GM19455 (cell line): ENCODE data around the gene EMC9.

Experiments used
- ATAC-seq: cut with Tn5 transposase; IDR thresholded peaks from one replicate; pipeline ENCODE4 v1.9.1; 2021; ENCODE audit not compliant: unreplicated experiment

EMC9 gene

GRCh38 chr14:24141097-24141880 lies at the start of gene EMC9:
EMC9 (minus strand) TSS chr14:24141591; CDS start chr14:24141304, 287 bp downstream.
- ATAC-seq, result peak; percentile 78

DNA sequence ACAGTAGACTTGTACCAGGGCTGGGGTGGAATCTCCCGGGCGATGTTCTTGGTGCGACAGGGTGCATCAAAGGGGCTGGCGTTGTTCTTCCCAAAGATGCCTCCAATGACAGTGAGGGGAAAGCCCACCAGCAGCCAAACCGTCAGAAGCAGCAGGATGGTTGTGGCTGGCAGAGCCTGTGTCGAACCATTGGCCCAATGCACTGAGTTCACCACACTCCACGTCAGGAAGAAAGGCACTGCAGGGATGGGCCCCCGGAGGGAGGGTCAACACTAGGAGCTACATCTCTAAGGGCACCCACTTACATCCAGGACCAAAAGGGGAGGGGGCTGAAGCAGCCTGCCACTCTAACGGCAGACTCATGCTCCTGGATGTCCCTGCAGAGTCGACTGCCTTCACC lies 49.0 kb upstream of the EMC9 start:
- ATAC-seq, result no peak

DNA sequence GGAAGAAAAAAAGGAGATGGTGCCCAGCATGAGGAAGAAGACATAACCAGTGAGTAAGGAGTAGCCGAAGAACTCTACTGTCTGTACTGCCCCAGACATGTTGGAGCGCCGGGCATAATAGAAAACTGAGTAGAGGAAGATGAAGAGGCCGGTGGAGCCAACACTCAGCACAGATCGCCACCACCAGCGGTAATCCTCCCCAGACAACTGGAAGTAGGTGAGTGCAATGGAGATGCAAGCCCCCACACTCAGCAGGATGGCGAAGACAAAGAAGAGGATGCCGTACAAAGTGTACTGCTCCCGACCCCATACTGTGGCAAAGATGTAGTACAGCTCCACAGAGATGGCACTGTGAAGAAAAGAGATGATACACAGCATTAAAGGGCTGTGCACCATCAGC lies 48.1 kb upstream of the EMC9 start:
- no peak for ATAC-seq

GRCh38 chr14:24189059-24189375 lies 47.6 kb upstream of the EMC9 start:
- no peak for ATAC-seq

DNA sequence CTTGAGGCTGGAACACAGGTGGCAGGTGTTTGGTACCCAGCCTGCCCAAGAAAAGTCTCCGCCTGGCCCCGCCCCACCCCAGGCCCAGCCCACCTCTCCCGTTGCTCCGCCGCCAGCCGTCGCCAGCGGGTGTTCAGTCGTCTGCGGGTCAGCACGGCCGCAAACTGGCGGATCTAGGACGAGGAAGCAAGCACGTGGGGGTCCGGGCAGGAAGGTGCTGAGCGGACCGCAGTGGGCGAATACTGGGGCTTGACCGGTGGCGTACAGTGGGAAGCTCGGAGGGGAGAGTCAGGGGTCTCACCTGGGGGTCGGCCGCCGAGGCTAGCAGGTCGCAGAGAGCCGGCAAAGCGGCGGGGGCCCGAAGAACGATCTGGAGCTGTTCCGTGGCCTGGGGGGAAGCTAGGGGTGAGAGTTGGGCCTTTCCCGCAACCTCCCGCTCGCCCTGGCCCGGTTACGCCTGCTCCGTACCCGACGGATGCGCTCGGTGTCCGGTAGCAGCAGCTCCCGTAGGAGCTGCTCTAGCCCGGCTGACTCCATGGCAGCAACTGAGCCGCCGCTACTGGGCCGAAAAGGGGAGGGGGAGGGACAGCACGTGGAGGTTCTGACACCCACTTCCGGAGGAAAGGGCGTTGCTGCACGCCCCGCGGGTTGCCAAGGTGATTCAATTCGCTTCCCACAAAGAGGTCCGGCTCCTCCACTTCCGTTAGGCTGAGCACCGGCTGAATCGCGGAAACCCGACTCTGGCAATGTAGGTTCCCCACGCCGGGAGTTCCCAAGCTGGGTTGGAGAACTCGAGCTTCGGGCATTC lies 47.1 kb upstream of the EMC9 start, which contains the start of gene IPO4:
TSS of gene IPO4 (minus strand) at position 566 of the 808 bp plus-strand sequence. CDS start at position 537, 29 bp downstream.
- peak; percentile 76 for ATAC-seq

GRCh38 chr14:24187539-24187915 lies 46.1 kb upstream of the EMC9 start:
- no peak for ATAC-seq

DNA sequence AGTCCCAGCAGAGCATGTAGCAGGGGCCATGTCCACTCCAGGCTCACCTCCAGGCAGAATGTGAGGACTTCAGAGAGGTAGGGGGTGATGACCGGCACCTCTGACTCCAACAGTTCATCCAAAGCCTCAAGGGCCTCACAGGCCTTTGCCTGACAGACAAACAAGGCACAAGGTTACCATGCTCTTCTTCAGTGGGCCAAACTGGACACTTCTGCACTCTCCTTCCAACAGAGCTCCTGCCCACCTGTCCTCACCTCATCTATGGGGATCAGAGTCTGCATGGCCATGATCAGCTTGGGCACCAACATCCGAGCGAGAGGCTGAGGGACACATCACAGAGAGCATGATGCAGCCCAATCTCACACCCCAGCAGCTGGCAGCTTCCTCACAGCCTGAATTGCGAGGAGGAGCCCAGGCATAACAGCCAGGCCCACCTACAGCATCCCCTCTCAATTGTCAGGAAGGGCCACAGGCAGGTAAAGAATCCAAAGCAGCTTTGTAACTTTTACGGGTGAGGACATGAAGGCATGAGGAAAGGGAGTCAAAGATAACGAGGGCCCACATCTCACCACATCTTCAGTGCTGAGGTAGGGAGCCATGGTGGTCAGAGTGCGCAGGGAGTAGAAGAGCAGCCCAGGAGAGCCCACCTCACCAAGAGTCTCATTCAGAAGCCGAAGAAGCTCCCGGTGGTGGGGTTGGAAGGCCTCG lies 45.6 kb upstream of the EMC9 start:
- no peak for ATAC-seq

GRCh38 chr14:24185741-24186140 lies 44.4 kb upstream of the EMC9 start:
- ATAC-seq, result no peak

DNA sequence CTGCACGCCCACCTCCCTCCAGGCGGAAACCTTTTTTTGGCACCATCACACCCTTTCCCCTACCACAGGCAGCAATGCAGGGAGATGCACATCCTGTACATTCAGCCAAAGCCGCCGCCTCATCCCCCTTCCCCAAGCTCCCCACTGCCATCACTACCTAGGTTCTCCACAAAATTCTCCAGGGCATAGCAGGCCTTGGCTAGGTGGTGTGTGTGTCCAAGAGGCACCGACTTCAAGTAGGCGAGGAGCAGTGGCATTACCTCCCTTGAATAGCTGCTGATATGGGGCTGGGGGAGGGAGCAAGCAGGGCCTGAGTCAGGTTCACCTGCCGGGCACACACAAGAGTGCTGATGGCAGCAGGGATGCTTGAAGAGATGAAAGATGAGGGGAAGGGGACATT lies 43.6 kb upstream of the EMC9 start:
- ATAC-seq, result no peak

GRCh38 chr14:24184104-24184970 lies 42.9 kb upstream of the EMC9 start:
- no peak for ATAC-seq

- ATAC-seq, result no peak
These were observed 41.7 kb upstream of the EMC9 start for GRCh38 chr14:24183014-24183481.

- no peak for ATAC-seq
These were observed 40.9 kb upstream of the EMC9 start for GRCh38 chr14:24182110-24182882.

DNA sequence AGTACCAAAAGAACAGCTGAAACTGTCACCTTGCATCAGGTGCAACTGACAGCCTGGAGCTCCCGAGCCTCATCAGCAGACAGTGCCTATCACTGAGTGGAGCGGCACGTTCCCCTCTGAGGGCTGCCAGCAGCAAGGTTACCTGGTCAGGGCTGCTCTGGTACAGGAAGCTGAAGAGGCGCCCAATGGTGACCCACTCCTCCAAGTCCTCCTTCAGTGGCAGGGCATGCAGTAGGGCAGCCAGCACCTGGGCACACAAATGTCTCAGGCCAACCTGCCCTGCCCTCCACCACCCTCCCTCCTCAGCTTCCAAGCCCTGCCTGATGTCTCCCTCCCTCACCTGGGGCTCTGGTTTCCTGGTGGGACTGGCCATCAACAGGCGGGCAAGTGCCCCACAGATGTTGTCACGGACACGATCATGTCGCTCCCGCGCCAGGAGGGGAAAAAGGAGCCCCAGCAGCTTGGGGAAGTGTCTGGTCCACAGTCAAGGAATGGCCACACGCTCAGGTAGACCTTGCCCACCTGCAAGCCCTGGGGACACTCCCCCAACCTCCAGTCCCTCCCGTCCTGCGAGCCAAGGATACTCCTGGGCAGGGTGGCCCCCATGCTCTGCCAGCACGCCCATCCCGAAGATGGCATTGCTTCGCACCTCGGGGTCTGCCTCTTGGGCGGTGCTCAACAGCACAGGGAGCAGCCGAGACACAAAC lies 40.1 kb upstream of the EMC9 start:
- ATAC-seq, result no peak

DNA sequence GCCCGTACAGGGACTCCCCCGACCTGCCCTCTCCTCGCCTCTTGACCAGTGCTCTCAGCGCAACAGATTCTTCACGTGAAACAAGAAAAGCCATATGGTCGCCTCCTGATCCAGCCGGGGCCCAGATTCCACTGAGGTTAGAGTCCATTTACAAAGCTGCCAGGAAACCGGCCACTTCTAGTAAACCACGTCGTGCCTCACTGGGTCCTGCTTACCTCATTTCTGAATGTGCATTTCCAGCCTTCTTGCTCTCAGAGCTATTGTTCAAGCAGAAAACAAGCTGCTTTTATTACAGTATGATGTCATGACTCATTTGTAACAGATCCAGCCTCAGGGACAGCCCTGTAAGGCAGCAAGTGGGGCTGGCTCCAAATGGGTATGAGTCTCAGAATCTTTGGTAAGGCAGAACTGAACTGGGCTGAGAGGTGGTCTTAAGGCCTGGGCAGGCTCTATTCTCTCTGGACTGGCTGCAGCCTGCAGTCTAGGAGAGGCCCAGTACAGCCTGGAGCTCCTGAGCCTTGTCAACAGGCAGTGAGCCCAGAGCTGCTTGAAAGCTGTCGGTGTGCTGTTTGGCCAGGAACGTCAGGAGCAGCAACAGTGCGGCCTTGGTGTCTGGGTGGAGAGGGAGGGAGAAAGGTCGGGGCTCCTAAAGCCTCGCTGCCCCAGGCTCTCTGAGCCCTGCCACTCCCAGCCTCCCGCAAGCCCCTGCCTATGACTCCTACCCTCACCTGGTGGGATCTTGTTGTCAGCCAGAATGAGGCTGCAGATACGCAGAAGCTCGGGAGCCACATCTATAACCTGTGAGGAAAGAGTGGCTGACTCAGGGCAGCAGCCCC lies 38.8 kb upstream of the EMC9 start:
- ATAC-seq, result no peak

DNA sequence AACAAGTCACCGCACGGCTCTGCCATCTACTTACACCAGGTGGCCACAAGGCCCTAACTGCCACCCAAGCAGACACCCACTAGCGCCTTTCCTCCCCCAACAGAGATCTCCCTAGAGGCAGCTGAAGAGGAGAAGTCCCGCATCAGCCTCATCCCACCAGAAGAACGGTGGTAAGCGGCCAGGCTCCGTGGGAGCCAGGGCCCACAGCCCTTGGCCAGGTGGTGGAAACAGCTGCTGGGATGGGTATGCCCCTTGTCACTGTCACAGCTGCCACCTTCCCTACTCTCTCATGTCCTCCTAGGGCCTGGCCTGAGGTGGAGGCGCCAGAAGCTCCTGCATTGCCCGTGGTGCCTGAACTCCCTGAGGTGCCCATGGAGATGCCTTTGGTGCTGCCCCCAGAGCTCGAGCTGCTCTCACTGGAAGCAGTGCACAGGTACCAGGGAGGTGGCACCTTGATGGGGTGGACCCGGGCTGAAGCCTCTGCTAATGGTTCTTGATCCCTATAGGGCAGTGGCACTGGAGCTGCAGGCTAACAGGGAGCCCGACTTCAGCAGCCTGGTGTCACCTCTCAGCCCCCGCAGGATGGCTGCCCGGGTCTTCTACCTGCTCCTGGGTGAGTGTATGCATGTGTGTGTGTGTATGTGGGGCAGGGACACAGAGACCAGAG lies 38.0 kb upstream of the EMC9 start:
- ATAC-seq, result no peak

- no peak for ATAC-seq
These were observed 37.2 kb upstream of the EMC9 start for GRCh38 chr14:24178399-24179178.

GRCh38 chr14:24177891-24178290 lies 36.5 kb upstream of the EMC9 start:
- ATAC-seq, result no peak
